SU-DHL-6 (cell line): Measurements from ENCODE around the gene DDX27.
"Not testable (repeated sequence)": the region's sequence is repeated elsewhere in the genome, so short reads cannot be mapped to it uniquely, and the experiment has no call there.

Experiments used
- EZH2phosphoT487 ChIP-seq: fragments of 200-600 bp; sonication (generic), shearing (Covaris generic); conservative IDR thresholded peaks from 2 replicates; pipeline ENCODE4 v1.6.1; 2018; ENCODE audit warnings: mild to moderate bottlenecking, antibody characterized with exemption, low read length, moderate library complexity, mixed read lengths
- TF ChIP-seq, protein P1 (sequence below): fragments of 200-600 bp; sonication (generic); IDR thresholded peaks from one replicate; pipeline ENCODE4 v1.5.1; 2017; ENCODE audit warnings: antibody characterized with exemption, mild to moderate bottlenecking, low read length, moderate library complexity; ENCODE audit not compliant: insufficient read depth, poor library complexity, severe bottlenecking

DNA sequence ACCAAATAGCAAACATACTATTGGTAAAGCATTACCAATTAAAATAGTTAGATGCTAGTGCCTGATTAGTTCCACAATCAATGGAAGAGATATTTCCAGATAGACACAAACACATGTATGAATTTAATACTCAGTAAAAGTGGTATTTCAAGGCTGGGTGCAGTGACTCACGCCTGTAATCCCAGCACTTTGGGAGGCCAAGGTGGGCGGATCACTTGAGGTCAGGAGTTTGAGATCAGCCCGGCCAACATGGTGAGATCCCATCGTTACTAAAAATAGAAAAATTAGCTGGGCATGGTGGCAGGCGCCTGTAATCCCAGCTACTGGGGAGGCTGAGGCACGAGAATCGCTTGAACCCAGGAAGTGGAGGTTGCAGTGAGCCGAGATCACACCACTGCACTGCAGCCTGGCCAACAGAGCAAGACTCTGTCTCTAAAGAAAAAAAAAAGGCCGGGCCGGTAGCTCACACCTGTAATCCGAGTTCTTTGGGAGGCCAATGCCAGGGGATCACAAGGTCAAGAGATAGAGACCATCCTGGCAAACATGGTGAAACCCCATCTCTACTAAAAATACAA lies 26.2 kb upstream of the DDX27 start:
- TF ChIP-seq, protein P1, sequence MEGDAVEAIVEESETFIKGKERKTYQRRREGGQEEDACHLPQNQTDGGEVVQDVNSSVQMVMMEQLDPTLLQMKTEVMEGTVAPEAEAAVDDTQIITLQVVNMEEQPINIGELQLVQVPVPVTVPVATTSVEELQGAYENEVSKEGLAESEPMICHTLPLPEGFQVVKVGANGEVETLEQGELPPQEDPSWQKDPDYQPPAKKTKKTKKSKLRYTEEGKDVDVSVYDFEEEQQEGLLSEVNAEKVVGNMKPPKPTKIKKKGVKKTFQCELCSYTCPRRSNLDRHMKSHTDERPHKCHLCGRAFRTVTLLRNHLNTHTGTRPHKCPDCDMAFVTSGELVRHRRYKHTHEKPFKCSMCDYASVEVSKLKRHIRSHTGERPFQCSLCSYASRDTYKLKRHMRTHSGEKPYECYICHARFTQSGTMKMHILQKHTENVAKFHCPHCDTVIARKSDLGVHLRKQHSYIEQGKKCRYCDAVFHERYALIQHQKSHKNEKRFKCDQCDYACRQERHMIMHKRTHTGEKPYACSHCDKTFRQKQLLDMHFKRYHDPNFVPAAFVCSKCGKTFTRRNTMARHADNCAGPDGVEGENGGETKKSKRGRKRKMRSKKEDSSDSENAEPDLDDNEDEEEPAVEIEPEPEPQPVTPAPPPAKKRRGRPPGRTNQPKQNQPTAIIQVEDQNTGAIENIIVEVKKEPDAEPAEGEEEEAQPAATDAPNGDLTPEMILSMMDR = not testable (repeated sequence)
- TF ChIP-seq EZH2phosphoT487 = not testable (repeated sequence)
